HEK293 (cell line): ENCODE data around the gene SUFU.

ENCODE experiments used
- CTCF ChIA-PET: fragments of 350-600 bp; formaldehyde crosslinking; extraction: SDS; loops from one replicate; lab custom pipeline; 2021; ENCODE audit warnings: antibody characterized with exemption; lab: Yijun Ruan, JAX
- POLR2A ChIA-PET: fragments of 300-600 bp; formaldehyde crosslinking; extraction: SDS; loops from one replicate; lab custom pipeline; 2020; ENCODE audit warnings: antibody characterized with exemption, inconsistent platforms; lab: Yijun Ruan, JAX
- H3K27ac ChIP-seq: fragments of 200-500 bp; sonication (Bioruptor generic); 2 replicates; pipeline ENCODE4 v1.5.1; 2014; ENCODE audit warnings: low read depth, low read length, control low read depth, inconsistent platforms; ENCODE audit errors: extremely low read depth
- H3K36me3 ChIP-seq, 2 experiments: fragments of 200-500 bp in 1 of 2; sonication (Bioruptor generic) in 1 of 2; 1 replicate in 1 of 2; 2 replicates in 1 of 2; pipeline ENCODE4 v1.5.1; 2014 to 2017; ENCODE audit warnings: inconsistent platforms in 2 of 2, low read length in 2 of 2; ENCODE audit not compliant: control insufficient read depth in 2 of 2, insufficient read depth in 1 of 2
- H3K4me1 ChIP-seq: fragments of 200-500 bp; sonication (Bioruptor generic); 2 replicates; pipeline ENCODE4 v1.5.1; 2014; ENCODE audit warnings: mild to moderate bottlenecking, low read length, inconsistent platforms; ENCODE audit not compliant: control insufficient read depth, insufficient read depth
- H3K4me3 ChIP-seq: 2 replicates; pipeline ENCODE4 v1.5.1; 2011; ENCODE audit warnings: low read depth, mild to moderate bottlenecking, control low read depth, low read length, moderate library complexity
- H3K9me3 ChIP-seq: fragments of 200-500 bp; sonication (Bioruptor generic); 2 replicates; pipeline ENCODE4 v1.5.1; 2014; ENCODE audit warnings: low read depth, low read length, inconsistent platforms; ENCODE audit not compliant: control insufficient read depth, insufficient read depth
- CTCF ChIP-seq: fragments of 450-650 bp; formaldehyde crosslinking; IDR thresholded peaks from 2 replicates; pipeline ENCODE4 v1.5.1; 2016; ENCODE audit warnings: missing biosample characterization, missing genetic modification characterization
- GLIS1 ChIP-seq: fragments of 450-650 bp; formaldehyde crosslinking; IDR thresholded peaks from 2 replicates; pipeline ENCODE4 v1.5.1; 2016; ENCODE audit warnings: missing biosample characterization, missing genetic modification characterization
- GLIS2 ChIP-seq: fragments of 450-650 bp; formaldehyde crosslinking; IDR thresholded peaks from 2 replicates; pipeline ENCODE4 v1.5.1; 2016; ENCODE audit warnings: missing biosample characterization, missing genetic modification characterization
- ZBTB26 ChIP-seq: fragments of 450-650 bp; formaldehyde crosslinking; optimal IDR thresholded peaks from 2 replicates; pipeline ENCODE3; 2016; ENCODE audit warnings: missing biosample characterization, mild to moderate bottlenecking, missing genetic modification characterization
- ZFHX2 ChIP-seq: fragments of 450-650 bp; formaldehyde crosslinking; conservative IDR thresholded peaks from 2 replicates; pipeline ENCODE4 v1.5.1; 2016; ENCODE audit warnings: missing biosample characterization, missing genetic modification characterization
- ZNF221 ChIP-seq: fragments of 450-650 bp; formaldehyde crosslinking; IDR thresholded peaks from 2 replicates; pipeline ENCODE4 v1.5.1; 2017; ENCODE audit warnings: missing biosample characterization, missing genetic modification characterization, borderline replicate concordance
- ZNF37A ChIP-seq: fragments of 450-650 bp; IDR thresholded peaks from 2 replicates; pipeline ENCODE4 v1.5.1; 2018; ENCODE audit warnings: missing biosample characterization, missing genetic modification characterization
- ZNF423 ChIP-seq: fragments of 450-650 bp; formaldehyde crosslinking; IDR thresholded peaks from 2 replicates; pipeline ENCODE4 v1.5.1; 2016; ENCODE audit warnings: missing biosample characterization, missing genetic modification characterization
- ZNF792 ChIP-seq: fragments of 450-650 bp; formaldehyde crosslinking; IDR thresholded peaks from 2 replicates; pipeline ENCODE4 v1.5.1; 2016; ENCODE audit warnings: missing biosample characterization, missing genetic modification characterization

SUFU gene

GRCh38 chr10:102668326-102669107 is 164.7 kb downstream of the SUFU start:
- CTCF ChIA-PET: interaction anchor here (0.6 to 2.8 kb wide), 5 partner anchors 8 to 1097 kb away, joined by 3 to 22 read pairs (median 4); no protein-coding TSS in a partner anchor
- Histone ChIP-seq H3K36me3 (no peaks in the 10 kb centered on the region), H3K27ac (no peak overlapping the region), H3K4me1 (no peaks in the 10 kb centered on the region)
- TF ChIP-seq ZFHX2 (tag by site-specific recombination): 0 out of 2 replicates have a peak, but pooled peaks have one; percentile 11
- TF ChIP-seq ZNF423 (tag by site-specific recombination): no peak
- no peak for TF ChIP-seq ZNF221
- no peak for TF ChIP-seq GLIS2 (tag by site-specific recombination)
- TF ChIP-seq, all 188 proteins: peak for 1
- Histone ChIP-seq H3K4me3 (no peak overlapping the region), H3K9me3 (no peaks in the 10 kb centered on the region)
- POLR2A ChIA-PET: no interaction called here

- H3K9me3 ChIP-seq: no peaks in the 10 kb centered on the region
- no peak overlapping the region for H3K4me3 ChIP-seq
- no peak overlapping the region for H3K27ac ChIP-seq
- no peaks in the 10 kb centered on the region for H3K36me3 ChIP-seq
- ChIA-PET POLR2A (interaction anchor here (0.5 to 1.3 kb wide), 3 partner anchors 20 to 84 kb away, joined by 3 to 5 read pairs (median 3); partner anchors contain the start of genes ARL3 and SFXN2), CTCF (interaction anchor here (0.5 to 2.8 kb wide), 22 partner anchors 9 to 1096 kb away, joined by 3 to 22 read pairs (median 4); partner anchors contain the start of genes ARL3, SFXN2 and TRIM8)
- H3K4me1 ChIP-seq: peaks cover 3% of the 10 kb centered on the region; the same call in 1 of the 2 replicates
- TF ChIP-seq GLIS2 (tag by site-specific recombination) (peak; percentile 34; the same call in 1 of the 2 replicates), CTCF (tag by site-specific recombination) (peak; percentile 47), GLIS1 (peak; percentile 69), ZNF792 (tag by site-specific recombination) (no peak)
- TF ChIP-seq, all 188 proteins: peak for 3
These were observed 165.7 kb downstream of the SUFU start for GRCh38 chr10:102669206-102670064.

GRCh38 chr10:102670065-102670670 is 166.4 kb downstream of the SUFU start:
- Histone ChIP-seq H3K4me3 (no peak overlapping the region), H3K36me3 (no peaks in the 10 kb centered on the region), H3K4me1 (peaks cover 6% of the 10 kb centered on the region; the same call in 1 of the 2 replicates), H3K9me3 (no peaks in the 10 kb centered on the region), H3K27ac (no peak overlapping the region)
- POLR2A ChIA-PET: interaction anchor here (1.3 kb wide), 1 partner anchor 44 kb away, joined by 5 read pairs; the partner anchor contains the start of genes ARL3 and SFXN2
- CTCF ChIA-PET: interaction anchor here (0.5 to 2.8 kb wide), 24 partner anchors 8 to 475 kb away, joined by 3 to 22 read pairs (median 4); partner anchors contain the start of genes ARL3, SFXN2 and TRIM8
- TF ChIP-seq ZBTB26 (tag by site-specific recombination) (peak; percentile 8), ZNF37A (tag by site-specific recombination) (no peak), CTCF (tag by site-specific recombination) (peak; percentile 4; the same call in 1 of the 2 replicates)
